Progenitor cell of endocrine pancreas (in vitro differentiated cells): ENCODE measurements around the gene RCN2. TPM values are rescaled to one million over a fixed set of nuclear protein-coding genes. Genes with fewer than 3 reads are reported as not detected.
A peak's percentile ranks its signal among the peaks of the same experiment; 100 is the strongest.

ENCODE experiments used
- DNase-seq: peaks from one replicate; pipeline ENCODE4 v3.0.0; 2021; ENCODE audit warnings: low spot score; ENCODE audit not compliant: unreplicated experiment
- H3K27ac Mint-ChIP-seq: 2 replicates; pipeline ENCODE4 v1.8.0; 2021; ENCODE audit warnings: mild to moderate bottlenecking, moderate library complexity, mixed read lengths
- H3K27me3 Mint-ChIP-seq: 2 replicates; pipeline ENCODE4 v1.8.0; 2021; ENCODE audit warnings: mixed read lengths
- H3K36me3 Mint-ChIP-seq: 2 replicates; pipeline ENCODE4 v1.8.0; 2022; ENCODE audit warnings: mixed read lengths; ENCODE audit not compliant: insufficient read depth
- H3K4me1 Mint-ChIP-seq: 2 replicates; pipeline ENCODE4 v1.8.0; 2021; ENCODE audit warnings: low read depth, mixed read lengths
- H3K4me3 Mint-ChIP-seq: 2 replicates; pipeline ENCODE4 v1.8.0; 2021; ENCODE audit warnings: low read depth, mild to moderate bottlenecking, moderate library complexity, mixed read lengths
- H3K9me3 Mint-ChIP-seq: 2 replicates; pipeline ENCODE4 v1.8.0; 2021; ENCODE audit warnings: low read depth, mixed read lengths
- total RNA-seq: library from RNA; stranded (reverse); gene quantifications from 2 replicates; pipeline ENCODE4 v1.2.1, GENCODE V29; 2021
- TF ChIP-seq, protein P1 (sequence below): fragments of 200-600 bp; sonication (generic); IDR thresholded peaks from one replicate; pipeline ENCODE4 v1.5.0; 2021; ENCODE audit warnings: antibody characterized with exemption, mild to moderate bottlenecking; ENCODE audit not compliant: unreplicated experiment

RCN2 gene
- total RNA-seq, 1 donor from 2014 or later: 236 TPM

DNA sequence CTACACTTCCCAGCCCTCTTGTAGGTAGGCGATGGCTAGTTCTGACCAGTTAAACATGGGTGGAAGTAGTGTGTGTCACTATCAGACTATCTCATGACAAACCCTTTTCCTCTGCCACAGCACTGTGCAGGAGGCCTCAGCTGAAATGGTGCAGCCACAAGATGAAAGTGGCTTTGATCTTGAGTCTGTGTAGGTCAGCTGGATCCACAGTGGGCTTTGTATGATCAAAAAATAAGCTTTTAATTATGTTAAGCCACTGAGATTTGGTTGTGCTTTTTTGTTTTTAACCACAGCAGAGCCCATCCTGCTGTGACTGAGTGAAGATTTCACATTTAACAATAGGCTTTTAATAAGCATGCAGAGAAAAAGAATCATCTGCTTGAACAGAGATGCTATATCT lies 19.7 kb downstream of the RCN2 start:
- no peak overlapping the region for H3K27ac Mint-ChIP-seq
- TF ChIP-seq, protein P1, sequence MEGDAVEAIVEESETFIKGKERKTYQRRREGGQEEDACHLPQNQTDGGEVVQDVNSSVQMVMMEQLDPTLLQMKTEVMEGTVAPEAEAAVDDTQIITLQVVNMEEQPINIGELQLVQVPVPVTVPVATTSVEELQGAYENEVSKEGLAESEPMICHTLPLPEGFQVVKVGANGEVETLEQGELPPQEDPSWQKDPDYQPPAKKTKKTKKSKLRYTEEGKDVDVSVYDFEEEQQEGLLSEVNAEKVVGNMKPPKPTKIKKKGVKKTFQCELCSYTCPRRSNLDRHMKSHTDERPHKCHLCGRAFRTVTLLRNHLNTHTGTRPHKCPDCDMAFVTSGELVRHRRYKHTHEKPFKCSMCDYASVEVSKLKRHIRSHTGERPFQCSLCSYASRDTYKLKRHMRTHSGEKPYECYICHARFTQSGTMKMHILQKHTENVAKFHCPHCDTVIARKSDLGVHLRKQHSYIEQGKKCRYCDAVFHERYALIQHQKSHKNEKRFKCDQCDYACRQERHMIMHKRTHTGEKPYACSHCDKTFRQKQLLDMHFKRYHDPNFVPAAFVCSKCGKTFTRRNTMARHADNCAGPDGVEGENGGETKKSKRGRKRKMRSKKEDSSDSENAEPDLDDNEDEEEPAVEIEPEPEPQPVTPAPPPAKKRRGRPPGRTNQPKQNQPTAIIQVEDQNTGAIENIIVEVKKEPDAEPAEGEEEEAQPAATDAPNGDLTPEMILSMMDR: no peak
- no peaks in the 10 kb centered on the region for H3K27me3 Mint-ChIP-seq
- no peaks in the 10 kb centered on the region for H3K9me3 Mint-ChIP-seq
- H3K4me1 Mint-ChIP-seq: no peaks in the 10 kb centered on the region
- H3K36me3 Mint-ChIP-seq: peaks cover 23% of the 10 kb centered on the region
- H3K4me3 Mint-ChIP-seq: no peak overlapping the region
- no peak for DNase-seq

DNA sequence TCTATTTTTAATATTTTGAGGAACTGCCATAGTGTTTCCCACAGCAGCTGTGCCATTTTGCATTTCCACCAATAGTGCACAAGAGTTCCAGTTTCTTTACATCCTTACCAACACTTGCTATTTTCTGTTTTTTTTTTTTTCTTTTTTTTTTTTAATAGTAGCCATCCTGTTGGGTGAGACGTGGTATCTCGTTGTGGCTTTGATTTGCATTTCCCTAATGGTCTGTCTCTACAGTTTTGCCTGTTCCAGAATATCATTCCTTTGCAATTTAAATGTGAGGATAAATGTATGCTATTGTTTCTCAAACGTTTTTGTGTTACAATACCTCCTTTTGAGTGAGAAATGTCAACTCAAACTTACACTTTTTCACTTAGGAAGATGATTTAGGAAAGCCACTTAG lies 22.4 kb downstream of the RCN2 start:
- no peaks in the 10 kb centered on the region for H3K9me3 Mint-ChIP-seq
- no peaks in the 10 kb centered on the region for H3K27me3 Mint-ChIP-seq
- no peak overlapping the region for H3K4me3 Mint-ChIP-seq
- no peak overlapping the region for H3K27ac Mint-ChIP-seq
- peaks cover 10% of the 10 kb centered on the region for H3K36me3 Mint-ChIP-seq
- H3K4me1 Mint-ChIP-seq: no peaks in the 10 kb centered on the region
- TF ChIP-seq, protein P1: no peak
- no peak for DNase-seq

DNA sequence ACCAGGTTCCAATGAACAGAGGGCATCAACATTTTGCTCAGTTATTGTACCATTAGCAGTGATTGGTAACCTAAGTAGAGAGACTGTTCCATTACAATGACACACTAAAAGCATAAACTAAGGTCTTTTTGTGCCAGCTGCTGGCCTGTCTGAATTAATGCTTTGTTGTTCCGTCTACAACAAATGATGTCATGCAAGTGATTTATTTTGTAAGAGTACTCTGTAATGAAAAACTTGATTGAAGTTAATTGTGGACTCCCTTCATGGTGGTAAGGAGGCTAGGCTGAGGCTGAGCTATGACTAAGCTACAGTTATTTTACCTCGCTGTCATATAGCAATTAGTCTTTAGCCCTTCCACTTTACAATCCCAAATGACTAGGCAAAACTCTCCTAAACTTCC lies 23.2 kb downstream of the RCN2 start:
- Mint-ChIP-seq H3K4me3 (no peak overlapping the region), H3K27me3 (no peaks in the 10 kb centered on the region), H3K4me1 (no peaks in the 10 kb centered on the region), H3K9me3 (no peaks in the 10 kb centered on the region), H3K36me3 (peaks cover 8% of the 10 kb centered on the region), H3K27ac (no peak overlapping the region)
- no peak for DNase-seq
- TF ChIP-seq, protein P1: no peak

DNA sequence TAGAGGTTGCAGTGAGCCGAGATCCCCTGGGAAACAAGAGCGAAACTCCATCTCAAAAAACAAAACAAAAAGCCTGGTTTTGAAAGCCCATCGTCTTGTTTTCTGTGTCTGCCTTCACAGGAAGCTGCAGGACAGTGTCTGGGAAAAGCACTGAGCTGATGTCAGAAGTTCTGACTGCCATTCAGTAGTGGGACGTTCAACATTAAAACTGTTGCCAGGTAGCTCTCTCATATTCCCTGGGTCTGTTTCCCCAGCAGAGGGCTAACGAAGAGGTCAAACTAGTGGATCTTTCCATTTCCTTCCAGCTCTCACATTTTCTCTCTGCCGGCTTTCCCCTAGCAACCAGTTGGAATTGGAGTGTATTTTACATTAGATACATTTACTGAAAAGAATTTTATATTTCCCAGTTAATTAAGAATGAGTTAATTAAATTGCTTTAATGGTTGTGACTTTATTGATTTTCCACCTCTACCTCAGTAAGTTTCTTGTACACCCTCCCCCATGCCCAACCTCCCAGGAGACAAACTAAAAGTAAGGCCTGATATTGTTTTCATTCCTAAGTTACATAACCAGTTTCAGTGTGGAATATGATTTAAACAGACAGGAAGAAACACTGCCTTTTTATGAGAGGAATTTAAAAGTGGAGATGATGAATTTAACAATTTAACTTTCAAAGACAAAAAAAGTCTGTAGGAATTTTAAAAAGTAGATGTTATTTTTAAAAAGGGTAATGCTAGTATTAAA lies 29.9 kb downstream of the RCN2 start:
- Mint-ChIP-seq H3K27ac (no peak overlapping the region), H3K4me1 (peaks cover 9% of the 10 kb centered on the region), H3K4me3 (no peak overlapping the region), H3K36me3 (no peaks in the 10 kb centered on the region), H3K9me3 (no peaks in the 10 kb centered on the region), H3K27me3 (peaks cover 21% of the 10 kb centered on the region)
- DNase-seq: no peak
- TF ChIP-seq, protein P1: peak; percentile 22

DNA sequence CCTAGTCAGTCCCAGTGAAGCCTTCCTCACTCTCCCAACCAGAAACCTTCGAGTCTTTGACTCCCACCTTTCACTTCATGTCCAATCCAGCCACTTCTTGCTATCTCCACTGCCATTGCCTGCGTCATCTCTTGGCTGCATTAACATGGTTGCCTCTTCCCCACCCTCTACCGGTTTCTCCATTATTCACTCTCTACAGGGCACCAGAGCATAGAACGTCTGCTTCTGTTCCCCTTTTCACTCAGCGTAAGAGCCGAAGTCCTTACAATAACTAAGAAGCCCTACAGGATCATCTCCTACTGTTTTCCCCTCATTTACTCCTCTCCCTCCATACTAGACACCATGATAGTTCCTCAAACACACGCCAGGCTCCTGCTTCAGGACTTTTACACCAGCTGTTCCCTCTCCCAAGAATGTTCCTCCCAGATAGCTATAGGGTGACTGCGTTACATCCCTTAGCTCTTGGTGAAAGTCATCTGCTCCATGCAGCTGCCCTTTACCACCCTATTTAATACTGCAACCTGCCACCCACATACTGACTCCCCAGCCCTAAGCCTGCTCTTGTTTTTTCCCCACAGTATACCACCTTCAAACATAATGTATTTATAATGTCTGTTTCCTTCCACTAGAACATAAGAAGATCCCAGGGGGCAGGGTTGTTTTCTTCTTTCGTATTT lies 30.9 kb downstream of the RCN2 start:
- peaks cover 9% of the 10 kb centered on the region for H3K4me1 Mint-ChIP-seq
- TF ChIP-seq, protein P1: no peak
- no peak overlapping the region for H3K4me3 Mint-ChIP-seq
- H3K27me3 Mint-ChIP-seq: peaks cover 24% of the 10 kb centered on the region
- no peaks in the 10 kb centered on the region for H3K36me3 Mint-ChIP-seq
- DNase-seq: no peak
- H3K9me3 Mint-ChIP-seq: no peaks in the 10 kb centered on the region
- H3K27ac Mint-ChIP-seq: no peak overlapping the region
